ENCODE results near the gene MCTP2.

The MCTP2 gene

GRCh38 chr15:94286583-94286982 lies 55.2 kb downstream of the MCTP2 start:
- DNase-seq: no peak
- in situ Hi-C loops (cut with HindIII; ENCODE audit: low pct_ligation_motif_present, low pct_unique_long_range_greater_than_20kb, low sequenced_read_pairs): no loop called here

- in situ Hi-C loops (cut with HindIII; ENCODE audit: low pct_ligation_motif_present, low pct_unique_long_range_greater_than_20kb, low sequenced_read_pairs): no loop called here
- DNase-seq: no peak
Measured at GRCh38 chr15:94287794-94288246, 56.5 kb downstream of the MCTP2 start.

GRCh38 chr15:94290730-94291129 lies 59.4 kb downstream of the MCTP2 start:
- no peak for DNase-seq
- in situ Hi-C loops (cut with HindIII; ENCODE audit: low pct_ligation_motif_present, low pct_unique_long_range_greater_than_20kb, low sequenced_read_pairs): no loop called here

GRCh38 chr15:94293411-94294402 lies 62.3 kb downstream of the MCTP2 start:
- no peak for DNase-seq
- in situ Hi-C loops (cut with HindIII; ENCODE audit: low pct_ligation_motif_present, low pct_unique_long_range_greater_than_20kb, low sequenced_read_pairs): no loop called here

GRCh38 chr15:94294556-94294955 lies 63.2 kb downstream of the MCTP2 start:
- in situ Hi-C loops (cut with HindIII; ENCODE audit: low pct_ligation_motif_present, low pct_unique_long_range_greater_than_20kb, low sequenced_read_pairs): no loop called here
- DNase-seq: no peak

- no peak for DNase-seq
- in situ Hi-C loops (cut with HindIII; ENCODE audit: low pct_ligation_motif_present, low pct_unique_long_range_greater_than_20kb, low sequenced_read_pairs): no loop called here
Measured at GRCh38 chr15:94295275-94295674, 63.9 kb downstream of the MCTP2 start.

GRCh38 chr15:94296717-94297116 lies 65.4 kb downstream of the MCTP2 start:
- no peak for DNase-seq
- in situ Hi-C loops (cut with HindIII; ENCODE audit: low pct_ligation_motif_present, low pct_unique_long_range_greater_than_20kb, low sequenced_read_pairs): no loop called here

GRCh38 chr15:94297558-94297957 lies 66.2 kb downstream of the MCTP2 start:
- no peak for DNase-seq
- in situ Hi-C loops (cut with HindIII; ENCODE audit: low pct_ligation_motif_present, low pct_unique_long_range_greater_than_20kb, low sequenced_read_pairs): no loop called here

GRCh38 chr15:94298364-94298763 lies 67.0 kb downstream of the MCTP2 start:
- no peak for DNase-seq
- in situ Hi-C loops (cut with HindIII; ENCODE audit: low pct_ligation_motif_present, low pct_unique_long_range_greater_than_20kb, low sequenced_read_pairs): no loop called here

GRCh38 chr15:94300612-94301011 lies 69.3 kb downstream of the MCTP2 start:
- in situ Hi-C loops (cut with HindIII; ENCODE audit: low pct_ligation_motif_present, low pct_unique_long_range_greater_than_20kb, low sequenced_read_pairs): no loop called here

GRCh38 chr15:94305133-94305532 lies 73.8 kb downstream of the MCTP2 start:
- DNase-seq: no peak
- in situ Hi-C loops (cut with HindIII; ENCODE audit: low pct_ligation_motif_present, low pct_unique_long_range_greater_than_20kb, low sequenced_read_pairs): no loop called here

More at GRCh38 chr15:94300612-94301011, 69.3 kb downstream of the MCTP2 start:
- DNase-seq: no peak

GRCh38 chr15:94306700-94307650 lies 75.6 kb downstream of the MCTP2 start:
- in situ Hi-C loops (cut with HindIII; ENCODE audit: low pct_ligation_motif_present, low pct_unique_long_range_greater_than_20kb, low sequenced_read_pairs): no loop called here
- peak; percentile 67 for DNase-seq

GRCh38 chr15:94312946-94313345 lies 81.6 kb downstream of the MCTP2 start:
- DNase-seq: no peak
- in situ Hi-C loops (cut with HindIII; ENCODE audit: low pct_ligation_motif_present, low pct_unique_long_range_greater_than_20kb, low sequenced_read_pairs): no loop called here

GRCh38 chr15:94314639-94315038 lies 83.3 kb downstream of the MCTP2 start:
- in situ Hi-C loops (cut with HindIII; ENCODE audit: low pct_ligation_motif_present, low pct_unique_long_range_greater_than_20kb, low sequenced_read_pairs): no loop called here

GRCh38 chr15:94317211-94317610 lies 85.8 kb downstream of the MCTP2 start:
- no peak for DNase-seq
- in situ Hi-C loops (cut with HindIII; ENCODE audit: low pct_ligation_motif_present, low pct_unique_long_range_greater_than_20kb, low sequenced_read_pairs): no loop called here

More at GRCh38 chr15:94314639-94315038, 83.3 kb downstream of the MCTP2 start:
- DNase-seq: no peak

- in situ Hi-C loops (cut with HindIII; ENCODE audit: low pct_ligation_motif_present, low pct_unique_long_range_greater_than_20kb, low sequenced_read_pairs): no loop called here
Measured at GRCh38 chr15:94322141-94322540, 90.8 kb downstream of the MCTP2 start.

GRCh38 chr15:94323076-94323475 lies 91.7 kb downstream of the MCTP2 start:
- in situ Hi-C loops (cut with HindIII; ENCODE audit: low pct_ligation_motif_present, low pct_unique_long_range_greater_than_20kb, low sequenced_read_pairs): no loop called here
- no peak for DNase-seq

More at GRCh38 chr15:94322141-94322540, 90.8 kb downstream of the MCTP2 start:
- DNase-seq: no peak

- in situ Hi-C loops (cut with HindIII; ENCODE audit: low pct_ligation_motif_present, low pct_unique_long_range_greater_than_20kb, low sequenced_read_pairs): no loop called here
- peak; percentile 48 for DNase-seq
Measured at GRCh38 chr15:94324117-94324826, 92.9 kb downstream of the MCTP2 start.

Data from ACHN (cell line).